Measurements from ENCODE around the gene JUN.

JUN gene

DNA sequence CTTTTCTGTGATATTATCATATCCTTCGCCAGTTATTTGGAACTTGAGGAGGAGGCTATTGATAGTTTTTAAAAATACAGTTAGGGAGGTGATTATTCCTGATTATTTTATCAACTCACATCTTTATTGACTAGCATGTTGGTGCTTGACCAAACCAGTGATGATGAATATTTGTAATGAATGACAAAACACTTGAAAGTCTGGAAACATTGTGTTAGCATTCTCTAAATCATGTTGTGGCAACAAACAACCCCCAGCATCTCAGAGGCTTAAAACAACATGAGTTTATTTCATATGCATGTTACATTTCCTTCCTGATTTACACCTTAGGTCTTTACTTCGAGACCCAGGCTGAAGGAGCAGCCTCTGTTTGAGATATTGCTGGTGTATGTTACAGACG is 10.7 kb upstream of the JUN start:
- no CpG with 5 or more reads among the region's 3 CpGs for WGBS (ENCODE audit: insufficient coverage, insufficient read length)
- Histone ChIP-seq H3K27ac (ENCODE audit: low read length) (no peak overlapping the region), H3K4me3 (ENCODE audit: low read length) (no peak overlapping the region), H3K36me3 (ENCODE audit: control insufficient read depth, insufficient read depth, low read length) (no peaks in the 10 kb centered on the region), H3K4me1 (ENCODE audit: control insufficient read depth, insufficient read depth, low read length) (peaks cover 5% of the 10 kb centered on the region; the same call in 1 of the 2 replicates), H3K9me3 (ENCODE audit: control insufficient read depth, insufficient read depth, low read length) (no peaks in the 10 kb centered on the region), H3K27me3 (ENCODE audit: control insufficient read depth, insufficient read depth, low read length) (no peaks in the 10 kb centered on the region)
- DNase-seq (ENCODE audit: low read depth, low spot score), result no peak

DNA sequence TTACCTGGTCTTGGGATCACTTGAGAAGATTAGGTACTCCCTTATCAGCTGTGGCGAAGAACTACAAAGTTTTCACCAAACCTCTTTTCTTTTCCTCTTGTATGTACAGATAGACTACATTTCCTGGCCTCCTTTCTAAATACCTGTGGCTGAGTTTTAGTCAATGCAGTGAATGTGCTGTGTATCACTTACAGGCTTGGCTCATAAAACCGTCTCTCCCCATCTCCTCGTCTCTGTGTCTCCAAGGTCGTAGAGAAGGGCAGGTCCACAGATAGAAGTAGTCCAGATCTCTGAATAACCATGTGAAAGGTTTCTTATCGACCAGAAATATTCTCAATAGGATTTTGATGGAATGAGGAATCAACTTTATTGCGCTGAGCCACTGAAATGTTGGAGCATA is 9.0 kb upstream of the JUN start:
- Histone ChIP-seq H3K4me3 (ENCODE audit: low read length) (no peak overlapping the region), H3K27ac (ENCODE audit: low read length) (no peak overlapping the region), H3K27me3 (ENCODE audit: control insufficient read depth, insufficient read depth, low read length) (no peaks in the 10 kb centered on the region), H3K36me3 (ENCODE audit: control insufficient read depth, insufficient read depth, low read length) (no peaks in the 10 kb centered on the region), H3K9me3 (ENCODE audit: control insufficient read depth, insufficient read depth, low read length) (no peaks in the 10 kb centered on the region), H3K4me1 (ENCODE audit: control insufficient read depth, insufficient read depth, low read length) (peaks cover 1% of the 10 kb centered on the region; the same call in 1 of the 2 replicates)
- no CpG with 5 or more reads among the region's 6 CpGs for WGBS (ENCODE audit: insufficient coverage, insufficient read length)
- DNase-seq (ENCODE audit: low read depth, low spot score), result no peak

DNA sequence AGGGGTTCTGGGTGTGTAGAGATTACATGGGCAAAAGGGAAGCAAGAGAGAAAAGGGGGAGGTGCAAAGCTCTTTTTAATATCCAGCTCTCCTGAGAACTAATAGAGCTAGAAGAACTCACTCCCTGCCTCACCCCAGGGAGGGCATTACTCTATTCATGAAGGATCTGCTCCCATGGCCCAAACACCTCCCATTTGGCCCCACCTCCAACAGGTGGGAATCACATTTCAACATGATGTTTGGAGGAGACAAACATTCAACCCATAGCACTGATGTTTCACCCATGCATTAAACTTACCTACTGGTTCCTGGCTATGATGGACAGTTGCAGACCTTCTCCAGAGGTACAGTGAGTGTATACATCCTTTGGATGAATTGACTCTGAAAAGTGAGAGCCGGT is 7.3 kb upstream of the JUN start:
- H3K27ac ChIP-seq (ENCODE audit: low read length), result no peak overlapping the region
- peaks cover 1% of the 10 kb centered on the region; the same call in 1 of the 2 replicates for H3K4me1 ChIP-seq (ENCODE audit: control insufficient read depth, insufficient read depth, low read length)
- H3K9me3 ChIP-seq (ENCODE audit: control insufficient read depth, insufficient read depth, low read length), result no peaks in the 10 kb centered on the region
- H3K27me3 ChIP-seq (ENCODE audit: control insufficient read depth, insufficient read depth, low read length), result no peaks in the 10 kb centered on the region
- no peak for DNase-seq (ENCODE audit: low read depth, low spot score)
- no CpG with 5 or more reads among the region's 1 CpG for whole genome bisulfite sequencing (ENCODE audit: insufficient coverage, insufficient read length)
- H3K36me3 ChIP-seq (ENCODE audit: control insufficient read depth, insufficient read depth, low read length), result no peaks in the 10 kb centered on the region
- H3K4me3 ChIP-seq (ENCODE audit: low read length), result no peak overlapping the region

DNA sequence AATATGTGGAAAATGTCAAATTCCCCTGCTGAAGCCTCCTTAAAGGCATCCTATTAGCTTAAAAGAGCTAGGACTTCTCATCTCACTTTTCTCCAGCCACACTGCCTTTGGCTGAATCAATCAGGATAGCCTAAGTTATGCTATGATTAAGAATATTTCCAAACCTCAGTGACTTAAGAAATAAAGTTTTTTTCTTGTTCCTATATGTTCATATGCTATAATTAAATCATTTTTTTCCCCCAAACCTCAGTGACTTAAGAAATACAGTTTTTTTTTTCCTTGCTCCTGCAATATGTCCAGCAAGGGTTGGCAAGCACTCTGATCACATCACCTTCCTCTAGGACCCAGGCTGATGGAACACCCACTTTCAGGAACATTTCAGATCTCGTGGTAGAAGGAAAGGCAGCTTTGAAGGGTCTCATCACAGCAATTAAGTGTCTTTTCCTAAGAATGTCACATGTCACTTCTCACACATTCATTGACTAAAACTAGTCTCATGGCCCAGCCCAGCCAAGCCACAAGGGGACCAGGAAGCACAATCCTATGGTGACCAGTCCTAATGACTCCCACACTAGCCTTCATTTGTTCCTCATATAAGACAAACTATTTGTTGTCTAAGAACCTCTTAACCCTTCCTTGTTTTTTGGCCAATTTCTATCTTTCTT is 6.3 kb upstream of the JUN start:
- Histone ChIP-seq H3K4me3 (ENCODE audit: low read length) (no peak overlapping the region), H3K9me3 (ENCODE audit: control insufficient read depth, insufficient read depth, low read length) (no peaks in the 10 kb centered on the region), H3K4me1 (ENCODE audit: control insufficient read depth, insufficient read depth, low read length) (peaks cover 1% of the 10 kb centered on the region; the same call in 1 of the 2 replicates), H3K27me3 (ENCODE audit: control insufficient read depth, insufficient read depth, low read length) (no peaks in the 10 kb centered on the region), H3K36me3 (ENCODE audit: control insufficient read depth, insufficient read depth, low read length) (no peaks in the 10 kb centered on the region), H3K27ac (ENCODE audit: low read length) (no peak overlapping the region)
- no peak for DNase-seq (ENCODE audit: low read depth, low spot score)
- no CpG with 5 or more reads among the region's 1 CpG for WGBS (ENCODE audit: insufficient coverage, insufficient read length)

DNA sequence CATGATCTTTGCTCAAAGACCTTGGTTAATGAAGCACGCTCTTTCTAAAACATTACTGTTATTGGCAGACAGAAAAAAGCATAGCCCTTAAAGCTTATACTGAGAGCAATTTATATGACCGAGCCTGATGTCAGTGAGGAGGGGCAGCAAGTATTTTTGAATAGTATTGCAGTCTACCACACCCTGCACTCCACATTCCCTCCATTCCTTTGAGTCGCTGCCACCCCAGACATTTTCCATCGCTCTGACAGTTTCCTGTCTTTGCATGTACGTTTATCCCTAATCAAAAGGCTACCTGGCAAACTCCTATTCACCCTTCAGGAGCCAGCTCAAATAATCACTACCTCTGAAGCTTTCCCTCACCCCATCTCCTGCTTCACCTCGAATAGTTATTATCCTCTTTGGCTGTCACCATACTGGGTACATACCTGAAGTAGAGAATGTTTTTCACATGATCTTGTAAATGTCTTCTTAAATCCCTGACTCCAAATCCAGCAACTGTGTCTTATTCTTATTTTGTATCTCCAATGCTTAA is 5.5 kb upstream of the JUN start:
- Histone ChIP-seq H3K4me3 (ENCODE audit: low read length) (no peak overlapping the region), H3K9me3 (ENCODE audit: control insufficient read depth, insufficient read depth, low read length) (no peaks in the 10 kb centered on the region), H3K27ac (ENCODE audit: low read length) (no peak overlapping the region), H3K36me3 (ENCODE audit: control insufficient read depth, insufficient read depth, low read length) (no peaks in the 10 kb centered on the region), H3K27me3 (ENCODE audit: control insufficient read depth, insufficient read depth, low read length) (no peaks in the 10 kb centered on the region), H3K4me1 (ENCODE audit: control insufficient read depth, insufficient read depth, low read length) (peaks cover 1% of the 10 kb centered on the region; the same call in 1 of the 2 replicates)
- DNase-seq (ENCODE audit: low read depth, low spot score), result no peak
- no CpG with 5 or more reads among the region's 6 CpGs for WGBS (ENCODE audit: insufficient coverage, insufficient read length)

DNA sequence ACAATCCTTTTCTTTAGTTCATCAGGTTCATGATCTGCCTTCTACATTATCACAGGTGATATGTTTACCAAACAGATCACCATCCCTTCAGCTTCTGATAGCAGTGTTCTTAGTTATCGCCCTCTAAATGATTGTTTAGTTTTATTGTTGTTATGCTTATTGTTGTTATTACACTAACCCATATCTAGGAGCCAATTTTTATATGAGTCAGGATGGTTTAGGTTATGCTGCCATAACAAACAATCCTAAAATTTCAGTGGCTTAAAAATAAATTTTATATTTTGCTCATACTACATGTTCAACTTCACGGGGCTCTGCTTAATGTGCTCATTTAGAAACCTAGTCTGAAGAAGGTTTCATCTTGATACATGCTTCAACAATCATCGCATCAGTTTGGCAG is 4.4 kb upstream of the JUN start:
- no peaks in the 10 kb centered on the region for H3K36me3 ChIP-seq (ENCODE audit: control insufficient read depth, insufficient read depth, low read length)

DNA sequence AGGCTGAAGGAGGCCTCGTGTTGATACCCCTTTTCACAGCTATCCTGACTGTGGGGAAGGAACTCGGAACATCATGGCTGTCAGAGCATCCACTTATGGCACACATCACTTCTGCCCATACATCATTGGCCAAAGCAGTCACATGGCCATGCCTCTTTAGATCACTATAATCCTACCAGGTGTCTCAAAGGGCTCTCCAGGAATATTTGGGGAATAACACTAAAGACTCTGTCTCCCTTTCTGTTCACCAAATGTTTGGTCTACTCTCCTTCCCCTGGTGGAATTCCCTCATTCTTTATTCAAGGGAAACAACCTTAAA is 3.0 kb upstream of the JUN start:
- no peak for DNase-seq (ENCODE audit: low read depth, low spot score)
- H3K9me3 ChIP-seq (ENCODE audit: control insufficient read depth, insufficient read depth, low read length), result no peaks in the 10 kb centered on the region
- H3K27ac ChIP-seq (ENCODE audit: low read length), result no peak overlapping the region
- H3K27me3 ChIP-seq (ENCODE audit: control insufficient read depth, insufficient read depth, low read length), result peaks cover 6% of the 10 kb centered on the region; the same call in 1 of the 2 replicates
- H3K36me3 ChIP-seq (ENCODE audit: control insufficient read depth, insufficient read depth, low read length), result no peaks in the 10 kb centered on the region
- peaks cover 1% of the 10 kb centered on the region; the same call in 1 of the 2 replicates for H3K4me1 ChIP-seq (ENCODE audit: control insufficient read depth, insufficient read depth, low read length)
- WGBS (ENCODE audit: insufficient coverage, insufficient read length), result no CpG with 5 or more reads among the region's 2 CpGs
- H3K4me3 ChIP-seq (ENCODE audit: low read length), result no peak overlapping the region

More for the DNA sequence above, 4.4 kb upstream of the JUN start:
- H3K9me3 ChIP-seq (ENCODE audit: control insufficient read depth, insufficient read depth, low read length), result no peaks in the 10 kb centered on the region
- no peak overlapping the region for H3K4me3 ChIP-seq (ENCODE audit: low read length)
- no peak for DNase-seq (ENCODE audit: low read depth, low spot score)
- H3K27me3 ChIP-seq (ENCODE audit: control insufficient read depth, insufficient read depth, low read length), result no peaks in the 10 kb centered on the region
- H3K4me1 ChIP-seq (ENCODE audit: control insufficient read depth, insufficient read depth, low read length), result peaks cover 1% of the 10 kb centered on the region; the same call in 1 of the 2 replicates
- no peak overlapping the region for H3K27ac ChIP-seq (ENCODE audit: low read length)
- WGBS (ENCODE audit: insufficient coverage, insufficient read length), result no CpG with 5 or more reads among the region's 3 CpGs

DNA sequence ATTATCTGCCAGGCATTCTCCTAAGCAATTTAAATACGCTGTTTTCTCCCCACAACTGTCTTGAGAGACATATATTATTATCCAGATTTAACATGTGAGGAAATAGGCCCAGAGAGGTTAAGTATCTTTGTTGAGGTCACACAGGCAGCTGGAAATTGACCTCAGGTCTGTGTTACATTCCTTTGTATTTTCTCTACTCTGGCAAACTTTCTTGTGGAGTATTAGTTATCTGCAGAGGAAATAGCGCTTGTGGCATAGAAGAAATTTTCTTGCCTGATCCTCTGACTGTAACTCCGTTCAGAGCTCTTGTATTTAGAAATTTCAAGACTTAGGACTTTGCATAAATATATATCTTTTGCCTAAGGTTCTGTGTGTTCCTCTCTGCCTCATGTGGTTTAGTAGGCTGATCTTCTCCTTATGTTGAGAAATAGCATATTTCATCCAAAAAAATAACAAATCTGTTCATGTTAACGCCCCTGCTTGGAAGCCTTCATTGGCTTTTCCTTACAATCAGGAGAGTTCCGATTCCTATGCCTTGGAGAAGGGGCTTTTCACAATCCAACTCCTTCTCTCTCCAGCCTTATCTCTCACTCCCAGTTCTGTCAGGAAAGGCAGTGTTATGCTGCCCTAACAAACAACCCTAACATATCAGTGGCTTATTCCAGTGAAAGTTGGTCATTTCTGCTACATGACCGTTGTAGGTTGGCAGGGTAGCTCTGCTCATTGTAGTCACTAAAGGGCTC is 2.5 kb upstream of the JUN start:
- Histone ChIP-seq H3K27me3 (ENCODE audit: control insufficient read depth, insufficient read depth, low read length) (peaks cover 8% of the 10 kb centered on the region; the same call in 1 of the 2 replicates), H3K9me3 (ENCODE audit: control insufficient read depth, insufficient read depth, low read length) (no peaks in the 10 kb centered on the region), H3K27ac (ENCODE audit: low read length) (no peak overlapping the region), H3K4me3 (ENCODE audit: low read length) (no peak overlapping the region), H3K4me1 (ENCODE audit: control insufficient read depth, insufficient read depth, low read length) (peaks cover 1% of the 10 kb centered on the region; the same call in 1 of the 2 replicates), H3K36me3 (ENCODE audit: control insufficient read depth, insufficient read depth, low read length) (no peaks in the 10 kb centered on the region)
- DNase-seq (ENCODE audit: low read depth, low spot score), result no peak
- WGBS (ENCODE audit: insufficient coverage, insufficient read length), result no CpG with 5 or more reads among the region's 6 CpGs

DNA sequence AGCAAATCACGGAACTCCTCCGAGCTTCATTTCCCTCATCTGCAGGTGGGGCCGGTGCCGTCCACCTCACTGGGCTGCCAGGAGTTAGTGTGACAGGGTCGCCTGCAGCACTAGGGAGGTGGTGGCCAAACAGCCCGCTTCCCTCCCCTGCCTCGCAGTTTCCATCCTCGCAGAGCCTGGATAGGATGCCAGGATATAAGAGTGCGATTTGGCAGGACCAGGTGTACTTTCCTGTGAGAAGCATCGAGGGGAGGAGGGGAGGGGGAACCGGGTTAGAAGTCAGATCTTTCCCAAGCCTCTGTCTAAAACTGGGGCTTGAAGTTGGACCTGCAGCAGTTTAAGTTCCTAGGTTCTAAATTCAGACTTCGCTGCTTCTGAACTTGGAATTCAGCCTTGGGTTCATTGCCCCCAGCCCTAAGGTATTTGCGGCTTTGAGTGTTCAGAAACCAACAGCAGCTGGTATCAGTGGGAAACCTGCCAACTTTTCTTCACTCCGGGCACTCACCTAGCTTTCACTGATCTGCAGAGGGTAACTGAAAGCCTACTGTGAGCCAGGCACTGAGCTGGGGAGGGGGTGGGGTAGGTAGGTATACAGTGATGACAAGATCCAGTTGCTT is 1.7 kb upstream of the JUN start:
- Histone ChIP-seq H3K27ac (ENCODE audit: low read length) (no peak overlapping the region), H3K36me3 (ENCODE audit: control insufficient read depth, insufficient read depth, low read length) (no peaks in the 10 kb centered on the region), H3K27me3 (ENCODE audit: control insufficient read depth, insufficient read depth, low read length) (peaks cover 8% of the 10 kb centered on the region; the same call in 1 of the 2 replicates), H3K9me3 (ENCODE audit: control insufficient read depth, insufficient read depth, low read length) (no peaks in the 10 kb centered on the region), H3K4me1 (ENCODE audit: control insufficient read depth, insufficient read depth, low read length) (no peaks in the 10 kb centered on the region), H3K4me3 (ENCODE audit: low read length) (peak overlapping the region; percentile 85; the same call in 1 of the 2 replicates)
- no CpG with 5 or more reads among the region's 14 CpGs for WGBS (ENCODE audit: insufficient coverage, insufficient read length)
- DNase-seq (ENCODE audit: low read depth, low spot score), result no peak

DNA sequence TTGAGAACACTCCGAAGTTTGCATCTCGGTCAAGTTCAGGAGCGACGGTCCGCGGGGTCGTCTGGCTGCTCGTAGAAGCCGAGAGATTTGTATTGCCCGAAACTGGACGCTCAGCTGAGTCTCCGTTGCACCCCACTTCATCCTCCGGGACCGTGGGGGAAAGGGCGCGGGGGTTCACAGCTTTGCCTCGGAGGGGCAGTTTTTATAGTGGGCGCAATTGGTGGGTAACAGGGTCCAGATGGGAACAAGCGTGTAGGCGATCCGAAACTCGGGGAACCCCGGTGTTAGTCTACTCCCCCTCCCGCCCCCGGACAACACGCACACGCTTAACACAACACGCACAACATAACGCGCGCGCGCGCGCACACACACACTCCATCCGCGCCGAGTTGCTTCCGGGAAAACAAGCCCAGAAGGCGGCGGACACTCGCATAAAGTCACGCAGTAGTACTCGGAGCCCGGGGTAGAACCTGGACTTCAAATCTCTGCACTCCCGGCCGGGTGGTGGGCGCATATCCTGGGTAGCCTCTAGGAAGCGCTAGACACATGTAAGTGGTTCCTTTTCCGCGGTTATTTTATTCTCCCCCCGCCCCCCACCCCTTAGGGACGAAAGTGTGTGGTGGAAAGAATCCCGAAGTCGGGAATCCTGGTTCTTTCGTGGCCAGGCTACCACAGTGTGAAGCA is 1.1 kb upstream of the JUN start:
- no CpG with 5 or more reads among the region's 56 CpGs for WGBS (ENCODE audit: insufficient coverage, insufficient read length)
- Histone ChIP-seq H3K4me1 (ENCODE audit: control insufficient read depth, insufficient read depth, low read length) (no peaks in the 10 kb centered on the region), H3K27me3 (ENCODE audit: control insufficient read depth, insufficient read depth, low read length) (peaks cover 8% of the 10 kb centered on the region; the same call in 1 of the 2 replicates)

More for the DNA sequence above, 1.1 kb upstream of the JUN start:
- no peak for DNase-seq (ENCODE audit: low read depth, low spot score)
- Histone ChIP-seq H3K9me3 (ENCODE audit: control insufficient read depth, insufficient read depth, low read length) (no peaks in the 10 kb centered on the region), H3K4me3 (ENCODE audit: low read length) (peak overlapping the region; percentile 85; the same call in 1 of the 2 replicates), H3K27ac (ENCODE audit: low read length) (no peak overlapping the region), H3K36me3 (ENCODE audit: control insufficient read depth, insufficient read depth, low read length) (no peaks in the 10 kb centered on the region)

Measured in iPS DF 6.9 (cell line).